UCSD-AML1 (cell line): ENCODE results near the gene FAM153A.
"Not testable (repeated sequence)": the region's sequence is repeated elsewhere in the genome, so short reads cannot be mapped to it uniquely, and the experiment has no call there.

Experiments used
- DNase-seq: peaks from one replicate; lab custom pipeline; 2025; ENCODE audit not compliant: unreplicated experiment; lab: John Stamatoyannopoulos, UW

FAM153A gene

GRCh38 chr5:177747354-177747753 is 35.3 kb downstream of the FAM153A start:
- DNase-seq = not testable (repeated sequence)

GRCh38 chr5:177724858-177725257 is 57.8 kb downstream of the FAM153A start:
- not testable (repeated sequence) for DNase-seq

GRCh38 chr5:177723831-177724485 is 58.7 kb downstream of the FAM153A start:
- not testable (repeated sequence) for DNase-seq

GRCh38 chr5:177722829-177723228 is 59.9 kb downstream of the FAM153A start:
- not testable (repeated sequence) for DNase-seq

- not testable (repeated sequence) for DNase-seq
Observed at GRCh38 chr5:177719989-177720388, 62.7 kb downstream of the FAM153A start.

GRCh38 chr5:177715423-177715822 is 67.3 kb downstream of the FAM153A start:
- DNase-seq = not testable (repeated sequence)

GRCh38 chr5:177696100-177696499 is 86.6 kb downstream of the FAM153A start:
- DNase-seq = not testable (repeated sequence)

GRCh38 chr5:177695356-177695930 is 87.3 kb downstream of the FAM153A start:
- DNase-seq = not testable (repeated sequence)

- not testable (repeated sequence) for DNase-seq
Observed at GRCh38 chr5:177694518-177694835, 88.2 kb downstream of the FAM153A start.

GRCh38 chr5:177693671-177694517 is 88.8 kb downstream of the FAM153A start:
- DNase-seq = not testable (repeated sequence)

- not testable (repeated sequence) for DNase-seq
Observed at GRCh38 chr5:177692969-177693368, 89.7 kb downstream of the FAM153A start.

GRCh38 chr5:177692507-177692906 is 90.2 kb downstream of the FAM153A start:
- DNase-seq = not testable (repeated sequence)

GRCh38 chr5:177689011-177689610 is 93.6 kb downstream of the FAM153A start:
- not testable (repeated sequence) for DNase-seq

GRCh38 chr5:177688091-177688490 is 94.6 kb downstream of the FAM153A start:
- not testable (repeated sequence) for DNase-seq

GRCh38 chr5:177681920-177682319 is 100.8 kb downstream of the FAM153A start:
- DNase-seq = not testable (repeated sequence)
